ENCODE measurements around the gene TSPAN4.

The TSPAN4 gene

DNA sequence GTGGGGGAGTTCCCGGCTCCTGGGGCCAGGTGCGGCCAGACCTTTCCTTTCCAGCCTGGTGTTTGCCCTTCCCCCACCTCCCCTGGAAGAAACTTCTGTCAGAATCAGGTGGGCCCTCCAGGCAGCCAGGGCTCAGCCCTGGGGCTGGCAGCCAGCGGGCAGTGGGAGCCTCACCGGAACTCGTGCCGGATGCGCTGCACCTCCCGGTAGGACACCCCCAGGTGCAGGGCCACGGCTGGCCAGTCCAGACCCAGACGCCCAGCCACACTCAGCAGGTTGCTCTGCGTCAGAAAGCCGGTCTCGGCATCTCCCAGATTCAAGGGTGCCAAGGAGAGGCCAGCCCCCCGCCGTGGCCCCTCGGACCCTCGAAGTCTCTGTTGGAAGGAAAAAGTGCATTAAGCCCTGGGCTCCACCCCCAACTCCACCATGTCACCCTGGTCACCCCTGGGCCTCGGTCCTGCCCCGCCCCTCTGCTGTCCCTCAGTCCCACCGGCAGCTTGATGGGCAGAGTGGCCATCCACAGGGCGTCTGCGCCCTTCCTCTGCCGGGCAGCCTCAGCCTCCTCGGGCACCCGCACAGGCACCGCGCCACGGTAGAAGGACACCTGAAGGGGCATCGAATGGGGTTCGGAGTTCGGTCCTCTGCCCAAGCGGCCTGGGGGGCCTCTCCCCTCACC lies 42.9 kb upstream of the TSPAN4 start:
- peaks cover 54% of the 10 kb centered on the region for H3K79me2 ChIP-seq (ENCODE audit: insufficient read depth, low read length)
- peaks cover 66% of the 10 kb centered on the region for H4K20me1 ChIP-seq (ENCODE audit: insufficient read depth, low read length)
- no peaks in the 10 kb centered on the region for H3K27me3 ChIP-seq (ENCODE audit: insufficient read depth, low read length, poor library complexity)
- H3K36me3 ChIP-seq (ENCODE audit: insufficient read depth, low read length) = peaks cover 53% of the 10 kb centered on the region
- no peaks in the 10 kb centered on the region for H3K9me3 ChIP-seq (ENCODE audit: insufficient read depth, low read length, severe bottlenecking)
- H3K9ac ChIP-seq (ENCODE audit: low read depth, low read length) = no peak overlapping the region
- TF ChIP-seq EZH2 (IDR thresholded peaks at IDR 0.05; ENCODE audit: borderline replicate concordance, low read depth, low read length, severe bottlenecking) = no peak
- TF ChIP-seq, protein P1, sequence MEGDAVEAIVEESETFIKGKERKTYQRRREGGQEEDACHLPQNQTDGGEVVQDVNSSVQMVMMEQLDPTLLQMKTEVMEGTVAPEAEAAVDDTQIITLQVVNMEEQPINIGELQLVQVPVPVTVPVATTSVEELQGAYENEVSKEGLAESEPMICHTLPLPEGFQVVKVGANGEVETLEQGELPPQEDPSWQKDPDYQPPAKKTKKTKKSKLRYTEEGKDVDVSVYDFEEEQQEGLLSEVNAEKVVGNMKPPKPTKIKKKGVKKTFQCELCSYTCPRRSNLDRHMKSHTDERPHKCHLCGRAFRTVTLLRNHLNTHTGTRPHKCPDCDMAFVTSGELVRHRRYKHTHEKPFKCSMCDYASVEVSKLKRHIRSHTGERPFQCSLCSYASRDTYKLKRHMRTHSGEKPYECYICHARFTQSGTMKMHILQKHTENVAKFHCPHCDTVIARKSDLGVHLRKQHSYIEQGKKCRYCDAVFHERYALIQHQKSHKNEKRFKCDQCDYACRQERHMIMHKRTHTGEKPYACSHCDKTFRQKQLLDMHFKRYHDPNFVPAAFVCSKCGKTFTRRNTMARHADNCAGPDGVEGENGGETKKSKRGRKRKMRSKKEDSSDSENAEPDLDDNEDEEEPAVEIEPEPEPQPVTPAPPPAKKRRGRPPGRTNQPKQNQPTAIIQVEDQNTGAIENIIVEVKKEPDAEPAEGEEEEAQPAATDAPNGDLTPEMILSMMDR (IDR thresholded peaks at IDR 0.05; ENCODE audit: borderline replicate concordance, extremely low read depth, low read length, poor library complexity, severe bottlenecking) = no peak
- ATAC-seq (ENCODE audit: insufficient read depth, low read depth) = no peak
- H3K4me3 ChIP-seq (ENCODE audit: low read depth in 1 of 2, low read length in 2 of 2) = no peak overlapping the region
- H3K4me2 ChIP-seq (ENCODE audit: insufficient read depth, low read length) = no peak overlapping the region
- H2AFZ ChIP-seq (ENCODE audit: low read depth, low read length) = no peak overlapping the region
- no peak overlapping the region for H3K27ac ChIP-seq (ENCODE audit: low read length)
- no peak for DNase-seq
- peaks cover 71% of the 10 kb centered on the region for H3K4me1 ChIP-seq (ENCODE audit: insufficient read depth, low read length)

DNA sequence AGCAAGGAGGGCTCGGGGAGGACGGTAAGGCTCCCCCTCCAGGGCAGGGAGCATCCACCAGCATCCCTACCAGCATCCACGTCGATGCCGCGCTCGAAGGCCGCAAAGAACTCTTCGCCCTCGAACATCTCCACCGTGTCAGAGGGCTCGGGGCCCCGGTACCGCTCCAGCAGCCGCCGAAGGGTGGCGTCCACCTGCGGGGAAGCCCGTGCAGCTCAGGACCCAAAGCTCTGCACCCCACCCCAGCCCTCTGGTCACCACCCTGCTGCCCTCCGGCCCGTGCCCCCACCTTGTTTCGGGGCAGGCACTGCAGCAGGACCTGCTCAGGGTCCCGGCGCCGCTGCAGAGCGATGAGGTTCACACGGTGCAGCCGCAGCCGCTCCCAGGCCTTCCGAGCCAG lies 42.2 kb upstream of the TSPAN4 start:
- no peak overlapping the region for H2AFZ ChIP-seq (ENCODE audit: low read depth, low read length)
- H3K79me2 ChIP-seq (ENCODE audit: insufficient read depth, low read length) = peaks cover 51% of the 10 kb centered on the region
- no peak for TF ChIP-seq EZH2 (IDR thresholded peaks at IDR 0.05; ENCODE audit: borderline replicate concordance, low read depth, low read length, severe bottlenecking)
- TF ChIP-seq, protein P1 (IDR thresholded peaks at IDR 0.05; ENCODE audit: borderline replicate concordance, extremely low read depth, low read length, poor library complexity, severe bottlenecking) = no peak
- no peak overlapping the region for H3K9ac ChIP-seq (ENCODE audit: low read depth, low read length)
- no peaks in the 10 kb centered on the region for H3K27me3 ChIP-seq (ENCODE audit: insufficient read depth, low read length, poor library complexity)
- H3K27ac ChIP-seq (ENCODE audit: low read length) = no peak overlapping the region
- peaks cover 66% of the 10 kb centered on the region for H3K4me1 ChIP-seq (ENCODE audit: insufficient read depth, low read length)
- DNase-seq = no peak
- no peaks in the 10 kb centered on the region for H3K9me3 ChIP-seq (ENCODE audit: insufficient read depth, low read length, severe bottlenecking)
- ATAC-seq (ENCODE audit: insufficient read depth, low read depth) = no peak
- no peak overlapping the region for H3K4me2 ChIP-seq (ENCODE audit: insufficient read depth, low read length)
- H3K4me3 ChIP-seq (ENCODE audit: low read depth in 1 of 2, low read length in 2 of 2) = no peak overlapping the region
- peaks cover 53% of the 10 kb centered on the region for H3K36me3 ChIP-seq (ENCODE audit: insufficient read depth, low read length)
- H4K20me1 ChIP-seq (ENCODE audit: insufficient read depth, low read length) = peaks cover 61% of the 10 kb centered on the region

DNA sequence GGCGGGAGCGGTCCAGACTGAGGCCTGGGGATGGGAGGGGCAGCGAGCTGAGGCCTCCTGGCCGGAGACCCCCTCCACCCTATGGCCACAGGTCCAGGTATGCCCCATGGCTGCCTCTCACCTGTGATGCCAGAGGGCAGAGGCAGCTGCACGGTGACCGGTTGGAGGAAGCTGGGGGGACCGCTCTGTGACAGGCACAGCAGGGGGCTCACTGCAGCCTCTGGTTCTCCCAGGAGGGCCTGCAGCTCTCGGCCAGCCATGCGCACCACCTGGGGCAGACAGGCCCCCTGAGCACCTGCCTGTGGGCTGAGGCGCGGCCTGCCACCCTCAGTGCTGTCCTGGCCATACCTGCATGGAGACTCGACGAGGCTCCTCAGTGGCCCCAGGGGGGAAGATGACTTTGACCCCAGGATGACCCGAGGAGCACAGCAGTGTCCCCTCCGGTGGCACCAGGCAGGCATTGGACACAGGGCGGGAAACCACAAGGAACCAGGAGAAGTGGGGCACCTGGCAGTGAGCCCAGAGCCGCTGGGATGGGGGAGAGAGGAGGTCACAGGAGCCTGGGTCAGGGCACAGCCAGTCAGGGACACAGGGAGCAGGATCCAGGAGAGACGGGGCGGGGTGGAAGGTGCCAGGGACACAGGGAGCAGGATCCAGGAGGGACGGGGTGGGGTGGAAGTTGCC lies 41.4 kb upstream of the TSPAN4 start:
- no peak for DNase-seq
- H3K36me3 ChIP-seq (ENCODE audit: insufficient read depth, low read length) = peaks cover 53% of the 10 kb centered on the region
- H3K4me3 ChIP-seq (ENCODE audit: low read depth in 1 of 2, low read length in 2 of 2) = no peak overlapping the region
- H3K27me3 ChIP-seq (ENCODE audit: insufficient read depth, low read length, poor library complexity) = no peaks in the 10 kb centered on the region
- TF ChIP-seq EZH2 (IDR thresholded peaks at IDR 0.05; ENCODE audit: borderline replicate concordance, low read depth, low read length, severe bottlenecking) = no peak
- TF ChIP-seq, protein P1 (IDR thresholded peaks at IDR 0.05; ENCODE audit: borderline replicate concordance, extremely low read depth, low read length, poor library complexity, severe bottlenecking) = no peak
- no peak overlapping the region for H3K4me2 ChIP-seq (ENCODE audit: insufficient read depth, low read length)
- H3K9ac ChIP-seq (ENCODE audit: low read depth, low read length) = no peak overlapping the region
- peaks cover 44% of the 10 kb centered on the region for H3K79me2 ChIP-seq (ENCODE audit: insufficient read depth, low read length)
- H4K20me1 ChIP-seq (ENCODE audit: insufficient read depth, low read length) = peaks cover 56% of the 10 kb centered on the region
- H3K27ac ChIP-seq (ENCODE audit: low read length) = no peak overlapping the region
- no peaks in the 10 kb centered on the region for H3K9me3 ChIP-seq (ENCODE audit: insufficient read depth, low read length, severe bottlenecking)
- ATAC-seq (ENCODE audit: insufficient read depth, low read depth) = no peak
- peaks cover 65% of the 10 kb centered on the region for H3K4me1 ChIP-seq (ENCODE audit: insufficient read depth, low read length)
- no peak overlapping the region for H2AFZ ChIP-seq (ENCODE audit: low read depth, low read length)

Data from DND-41 (cell line).